ENCODE data around the gene DHX15. TPM values are rescaled to one million over a fixed set of nuclear protein-coding genes. Genes with fewer than 3 reads are reported as not detected.

DHX15 gene
- total RNA-seq, 1 donor from 2014 or later: 102 TPM

GRCh38 chr4:24495388-24495787 lies 89.0 kb downstream of the DHX15 start:
- no peak for DNase-seq (ENCODE audit: extremely low read depth, low read depth, low spot score)

DNA sequence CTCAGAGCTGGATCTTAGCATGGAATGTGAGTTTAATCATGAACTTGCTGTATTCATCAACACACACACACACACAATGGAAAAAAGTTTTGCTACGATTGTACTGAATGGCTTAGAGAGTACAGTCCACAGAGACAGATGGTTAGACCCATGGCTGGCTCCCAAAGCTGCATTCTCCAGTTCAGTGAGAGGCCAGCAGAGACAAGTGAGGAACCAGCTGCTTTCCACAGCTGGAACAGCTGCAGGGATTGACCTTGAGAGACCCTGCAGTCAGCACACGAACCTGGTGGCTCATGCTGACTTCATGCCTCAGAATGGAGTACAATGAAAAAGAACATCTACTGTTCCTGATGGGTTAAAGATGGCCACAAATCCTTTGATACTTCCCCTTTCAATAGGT lies 94.5 kb downstream of the DHX15 start:
- DNase-seq (ENCODE audit: extremely low read depth, low read depth, low spot score): no peak

DNA sequence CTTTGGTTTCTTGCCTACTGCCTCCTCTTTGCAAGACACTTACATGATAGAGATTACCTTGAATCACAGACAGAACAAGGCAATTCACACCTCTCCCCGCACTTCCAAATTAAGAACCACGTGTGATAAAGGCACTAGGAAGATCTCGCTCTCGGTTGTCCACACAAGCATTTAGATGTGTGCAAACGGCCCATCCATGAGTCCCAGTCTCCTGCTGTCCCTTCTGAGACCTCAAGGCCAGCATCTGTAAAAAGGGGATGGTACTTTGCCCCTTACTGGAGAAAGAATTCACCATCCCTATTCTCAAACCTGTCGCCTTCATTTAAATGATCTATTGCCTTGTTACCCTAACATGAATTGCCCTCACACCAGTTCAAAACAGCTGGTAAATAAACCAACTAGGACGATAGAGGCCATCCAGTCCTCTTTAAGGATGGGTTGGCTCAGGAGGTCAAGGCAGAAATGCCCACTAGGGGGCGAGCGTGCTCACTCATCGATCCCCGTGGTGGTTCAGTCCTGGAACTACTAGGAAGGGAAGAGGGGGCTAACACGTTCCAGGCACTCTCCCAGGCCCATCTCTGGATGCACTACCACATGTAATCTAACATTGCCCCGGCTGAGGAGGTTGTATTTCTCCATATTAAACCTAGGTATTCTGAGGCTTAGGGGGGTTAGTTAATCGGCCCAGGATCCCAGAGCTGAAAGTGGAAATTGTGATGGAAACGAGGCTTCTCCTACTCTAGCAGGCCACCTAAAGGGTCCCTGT lies 95.8 kb downstream of the DHX15 start:
- DNase-seq (ENCODE audit: extremely low read depth, low read depth, low spot score): no peak

- DNase-seq (ENCODE audit: extremely low read depth, low read depth, low spot score): no peak
Observed at GRCh38 chr4:24482871-24483270, 101.5 kb downstream of the DHX15 start.

DNA sequence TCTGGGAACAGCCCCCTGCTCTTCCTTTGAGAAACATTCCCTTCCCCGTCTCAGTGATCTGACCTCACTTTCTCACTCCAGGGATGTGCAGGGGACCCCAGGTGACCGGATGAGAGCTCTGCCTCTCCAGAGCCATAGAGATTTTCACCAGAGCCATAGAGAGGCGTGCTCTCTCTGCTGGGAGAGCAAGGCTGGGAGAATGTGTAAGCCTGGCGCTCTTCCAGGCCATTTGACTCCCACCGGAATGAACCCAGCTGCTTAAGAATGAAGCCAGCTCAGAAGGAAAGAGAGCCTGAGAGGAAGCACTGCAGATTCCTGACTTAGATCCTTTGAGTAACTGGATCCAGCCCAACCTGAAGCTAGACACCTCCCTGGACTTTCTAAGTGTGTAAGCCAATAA lies 106.4 kb downstream of the DHX15 start:
- DNase-seq (ENCODE audit: extremely low read depth, low read depth, low spot score): no peak

Other genes starting within 250 kb of the DHX15 start
- gene SOD3, start 211.0 kb upstream of the DHX15 start, total RNA-seq: 0.35 and 0.58 TPM in 2 replicates